OCI-LY3 (cell line): ENCODE results near the gene SELE.

ENCODE experiments used
- H2AFZ ChIP-seq: fragments of 200-600, 300-600 bp; shearing (Covaris generic); 2 replicates; pipeline ENCODE4 v1.6.0; 2014; ENCODE audit warnings: antibody characterized with exemption, low read depth, low read length
- H3K27ac ChIP-seq: fragments of 200-600, 300-600 bp; sonication (generic); 2 replicates; pipeline ENCODE4 v1.5.1; 2014; ENCODE audit warnings: mild to moderate bottlenecking, low read length, moderate library complexity, mixed read lengths
- H3K27me3 ChIP-seq: fragments of 200-600, 300-600 bp; sonication (generic); 2 replicates; pipeline ENCODE4 v1.6.1; 2014; ENCODE audit warnings: low read depth, low read length, mixed read lengths
- H3K36me3 ChIP-seq: fragments of 200-600, 300-600 bp; sonication (generic); replicated peaks from 2 replicates; pipeline ENCODE3; 2014; ENCODE audit warnings: low read depth, low read length, mixed read lengths
- H3K4me1 ChIP-seq: fragments of 300-600, 200-600 bp; sonication (generic); 2 replicates; pipeline ENCODE4 v1.6.1; 2014; ENCODE audit warnings: low read length, mixed read lengths
- H3K4me2 ChIP-seq: fragments of 200-600, 300-600 bp; sonication (generic); 2 replicates; pipeline ENCODE4 v1.6.1; 2014; ENCODE audit warnings: low read length, mixed read lengths
- H3K4me3 ChIP-seq: fragments of 300-600, 200-600 bp; sonication (generic); 2 replicates; pipeline ENCODE4 v1.5.1; 2014; ENCODE audit warnings: antibody characterized with exemption, mild to moderate bottlenecking, low read length, moderate library complexity
- H3K79me2 ChIP-seq: fragments of 300-600, 200-600 bp; shearing (Covaris generic); 2 replicates; pipeline ENCODE4 v1.6.1; 2014; ENCODE audit warnings: mild to moderate bottlenecking, low read length, mixed read lengths
- H3K9ac ChIP-seq: fragments of 300-600, 200-600 bp; shearing (Covaris generic); 2 replicates; pipeline ENCODE4 v1.6.0; 2014; ENCODE audit warnings: mild to moderate bottlenecking, low read length, moderate library complexity
- H3K9me3 ChIP-seq: fragments of 200-600, 300-600 bp; shearing (Covaris generic); 2 replicates; pipeline ENCODE4 v1.6.1; 2014; ENCODE audit warnings: low read length, mixed read lengths; ENCODE audit not compliant: insufficient read depth
- H4K20me1 ChIP-seq: fragments of 200-600, 300-600 bp; sonication (generic); 2 replicates; pipeline ENCODE4 v1.6.1; 2016; ENCODE audit warnings: low read length, mixed read lengths; ENCODE audit not compliant: insufficient read depth
- EZH2phosphoT487 ChIP-seq: fragments of 200-600 bp; shearing (Covaris generic); IDR thresholded peaks from 2 replicates; pipeline ENCODE4 v1.6.1; 2018; ENCODE audit warnings: antibody characterized with exemption, mixed run types, low read depth
- TF ChIP-seq, protein P1 (sequence below): fragments of 200-600, 300-600 bp; sonication (generic); IDR thresholded peaks from 2 replicates; pipeline ENCODE4 v1.5.1; 2014; ENCODE audit warnings: antibody characterized with exemption, low read length, low read depth

Gene SELE

DNA sequence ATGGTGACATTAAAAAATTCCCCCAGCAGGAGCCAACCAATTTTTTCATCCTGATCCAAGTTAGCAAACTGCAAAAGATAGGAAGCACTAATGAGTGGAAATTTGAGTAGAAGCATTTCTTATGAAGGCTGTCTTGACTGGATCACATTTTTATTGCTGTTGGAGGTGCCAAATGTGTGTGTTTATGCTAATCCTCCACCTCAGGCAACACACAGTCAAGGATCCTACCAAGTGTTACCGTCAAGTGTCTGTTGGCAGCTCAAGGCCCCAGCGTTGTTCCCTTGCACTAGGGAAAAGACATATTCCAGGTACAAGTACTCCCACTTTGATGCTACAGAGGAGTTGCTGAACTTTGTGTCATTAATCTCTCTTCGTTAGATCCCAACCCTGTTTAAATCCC, 42.6 kb upstream of the SELE start:
- H3K9ac ChIP-seq = no peak overlapping the region
- no peak overlapping the region for H3K27ac ChIP-seq
- H3K9me3 ChIP-seq = no peaks in the 10 kb centered on the region
- no peaks in the 10 kb centered on the region for H3K79me2 ChIP-seq
- no peaks in the 10 kb centered on the region for H3K36me3 ChIP-seq
- H3K4me1 ChIP-seq = no peaks in the 10 kb centered on the region
- no peak overlapping the region for H3K4me2 ChIP-seq
- TF ChIP-seq EZH2phosphoT487 = no peak
- TF ChIP-seq, protein P1, sequence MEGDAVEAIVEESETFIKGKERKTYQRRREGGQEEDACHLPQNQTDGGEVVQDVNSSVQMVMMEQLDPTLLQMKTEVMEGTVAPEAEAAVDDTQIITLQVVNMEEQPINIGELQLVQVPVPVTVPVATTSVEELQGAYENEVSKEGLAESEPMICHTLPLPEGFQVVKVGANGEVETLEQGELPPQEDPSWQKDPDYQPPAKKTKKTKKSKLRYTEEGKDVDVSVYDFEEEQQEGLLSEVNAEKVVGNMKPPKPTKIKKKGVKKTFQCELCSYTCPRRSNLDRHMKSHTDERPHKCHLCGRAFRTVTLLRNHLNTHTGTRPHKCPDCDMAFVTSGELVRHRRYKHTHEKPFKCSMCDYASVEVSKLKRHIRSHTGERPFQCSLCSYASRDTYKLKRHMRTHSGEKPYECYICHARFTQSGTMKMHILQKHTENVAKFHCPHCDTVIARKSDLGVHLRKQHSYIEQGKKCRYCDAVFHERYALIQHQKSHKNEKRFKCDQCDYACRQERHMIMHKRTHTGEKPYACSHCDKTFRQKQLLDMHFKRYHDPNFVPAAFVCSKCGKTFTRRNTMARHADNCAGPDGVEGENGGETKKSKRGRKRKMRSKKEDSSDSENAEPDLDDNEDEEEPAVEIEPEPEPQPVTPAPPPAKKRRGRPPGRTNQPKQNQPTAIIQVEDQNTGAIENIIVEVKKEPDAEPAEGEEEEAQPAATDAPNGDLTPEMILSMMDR = no peak
- H3K4me3 ChIP-seq = no peak overlapping the region
- no peaks in the 10 kb centered on the region for H4K20me1 ChIP-seq
- H3K27me3 ChIP-seq = no peaks in the 10 kb centered on the region
- no peak overlapping the region for H2AFZ ChIP-seq

DNA sequence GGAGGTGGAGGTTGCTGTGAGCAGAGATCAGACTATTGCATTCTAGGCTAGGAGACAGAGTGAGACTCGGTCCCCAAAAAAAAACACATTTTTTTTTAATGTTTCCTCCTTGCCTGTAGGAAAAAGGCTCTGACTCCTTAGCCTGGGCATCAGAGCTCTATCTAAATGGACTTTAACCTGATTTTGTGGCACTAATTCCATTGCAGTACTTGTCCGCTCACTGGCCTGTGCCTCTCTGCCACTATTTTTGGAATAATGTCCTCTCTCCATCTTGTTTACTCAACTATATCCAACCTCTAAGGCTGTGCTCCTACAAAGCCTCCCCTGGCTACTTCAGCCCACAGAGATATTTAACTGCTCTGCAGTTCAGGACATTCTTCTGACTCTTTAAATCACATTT, 34.3 kb upstream of the SELE start:
- no peaks in the 10 kb centered on the region for H3K4me1 ChIP-seq
- H3K79me2 ChIP-seq = no peaks in the 10 kb centered on the region
- no peak overlapping the region for H3K27ac ChIP-seq
- no peak overlapping the region for H3K4me3 ChIP-seq
- no peak overlapping the region for H3K4me2 ChIP-seq
- H2AFZ ChIP-seq = no peak overlapping the region
- H3K9ac ChIP-seq = no peak overlapping the region
- TF ChIP-seq, protein P1 = no peak
- no peak for TF ChIP-seq EZH2phosphoT487
- no peaks in the 10 kb centered on the region for H3K9me3 ChIP-seq
- H3K27me3 ChIP-seq = no peaks in the 10 kb centered on the region
- no peaks in the 10 kb centered on the region for H3K36me3 ChIP-seq
- H4K20me1 ChIP-seq = no peaks in the 10 kb centered on the region

DNA sequence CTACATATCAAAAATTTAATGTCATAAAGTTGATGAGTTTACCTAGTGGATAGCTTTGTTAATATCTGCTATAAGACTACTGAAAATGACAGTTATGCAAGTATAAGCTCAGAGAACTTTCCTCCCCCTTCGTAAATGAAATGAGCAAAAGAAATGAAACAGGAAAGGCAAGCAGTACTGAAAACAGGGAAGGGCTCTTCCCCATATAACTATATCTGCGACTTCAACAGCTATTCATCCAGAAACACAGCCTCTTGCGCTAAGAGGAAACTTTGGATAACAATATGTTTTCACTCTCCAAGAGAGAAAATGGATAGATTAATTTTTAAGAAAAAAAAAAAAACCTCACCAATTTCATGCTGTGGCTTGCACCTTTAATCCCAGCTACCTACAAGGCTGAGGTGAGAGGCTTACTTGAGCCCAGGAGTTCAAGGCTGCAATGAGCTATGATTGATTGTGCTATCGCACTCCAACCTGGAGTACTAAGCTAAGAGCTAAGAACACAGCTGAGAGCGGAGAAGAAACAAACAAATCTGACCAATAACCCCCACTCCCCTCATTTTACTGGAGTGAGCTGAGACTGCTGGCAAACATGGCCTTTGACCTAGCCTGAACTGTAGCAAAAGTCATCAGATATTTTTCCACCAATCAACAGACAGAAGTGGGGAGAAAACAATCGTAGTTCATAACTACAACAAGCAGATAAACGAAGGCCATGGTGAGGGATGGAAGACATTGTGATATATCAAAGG, 31.9 kb upstream of the SELE start:
- Histone ChIP-seq H3K9ac (no peak overlapping the region), H3K27me3 (no peaks in the 10 kb centered on the region), H3K9me3 (no peaks in the 10 kb centered on the region), H3K36me3 (no peaks in the 10 kb centered on the region), H4K20me1 (no peaks in the 10 kb centered on the region), H3K4me3 (no peak overlapping the region), H2AFZ (no peak overlapping the region), H3K79me2 (no peaks in the 10 kb centered on the region), H3K27ac (no peak overlapping the region), H3K4me1 (no peaks in the 10 kb centered on the region), H3K4me2 (no peak overlapping the region)
- no peak for TF ChIP-seq EZH2phosphoT487
- TF ChIP-seq, protein P1 = no peak

DNA sequence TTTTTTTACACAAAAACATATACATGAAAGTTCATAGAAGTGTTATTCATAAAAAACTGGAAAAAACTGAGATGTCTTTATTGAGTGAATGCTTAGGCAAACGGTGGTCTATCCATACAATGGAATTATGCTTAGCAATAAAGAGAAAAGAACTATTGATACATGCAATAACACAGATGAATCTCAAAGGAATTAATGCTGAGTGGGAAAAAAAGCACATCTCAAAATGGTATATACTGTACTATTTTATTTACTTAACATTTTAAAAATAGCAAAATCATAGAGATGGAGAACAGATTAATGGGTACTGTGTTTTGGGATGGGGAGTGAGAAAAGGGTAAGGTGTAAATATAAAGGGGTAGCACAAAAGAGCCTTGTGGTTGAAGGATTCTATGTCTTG, 31.0 kb upstream of the SELE start:
- Histone ChIP-seq H3K9ac (no peak overlapping the region), H3K4me2 (no peak overlapping the region), H3K4me3 (no peak overlapping the region), H3K36me3 (no peaks in the 10 kb centered on the region), H3K27ac (no peak overlapping the region), H3K9me3 (no peaks in the 10 kb centered on the region), H2AFZ (no peak overlapping the region), H3K27me3 (no peaks in the 10 kb centered on the region), H3K4me1 (no peaks in the 10 kb centered on the region), H4K20me1 (no peaks in the 10 kb centered on the region), H3K79me2 (no peaks in the 10 kb centered on the region)
- TF ChIP-seq EZH2phosphoT487 = no peak
- TF ChIP-seq, protein P1 = no peak
